Activated T-cell treated with anti-CD3 and anti-CD28 coated beads for 1 hour (primary cell): ENCODE results near the gene TFB2M.
"Not testable (repeated sequence)": the region's sequence is repeated elsewhere in the genome, so short reads cannot be mapped to it uniquely, and the experiment has no call there.

Source experiments
- DNase-seq: peaks from one replicate; pipeline ENCODE4 v3.0.0-alpha.2; 2020; ENCODE audit warnings: low read depth

TFB2M gene

DNA sequence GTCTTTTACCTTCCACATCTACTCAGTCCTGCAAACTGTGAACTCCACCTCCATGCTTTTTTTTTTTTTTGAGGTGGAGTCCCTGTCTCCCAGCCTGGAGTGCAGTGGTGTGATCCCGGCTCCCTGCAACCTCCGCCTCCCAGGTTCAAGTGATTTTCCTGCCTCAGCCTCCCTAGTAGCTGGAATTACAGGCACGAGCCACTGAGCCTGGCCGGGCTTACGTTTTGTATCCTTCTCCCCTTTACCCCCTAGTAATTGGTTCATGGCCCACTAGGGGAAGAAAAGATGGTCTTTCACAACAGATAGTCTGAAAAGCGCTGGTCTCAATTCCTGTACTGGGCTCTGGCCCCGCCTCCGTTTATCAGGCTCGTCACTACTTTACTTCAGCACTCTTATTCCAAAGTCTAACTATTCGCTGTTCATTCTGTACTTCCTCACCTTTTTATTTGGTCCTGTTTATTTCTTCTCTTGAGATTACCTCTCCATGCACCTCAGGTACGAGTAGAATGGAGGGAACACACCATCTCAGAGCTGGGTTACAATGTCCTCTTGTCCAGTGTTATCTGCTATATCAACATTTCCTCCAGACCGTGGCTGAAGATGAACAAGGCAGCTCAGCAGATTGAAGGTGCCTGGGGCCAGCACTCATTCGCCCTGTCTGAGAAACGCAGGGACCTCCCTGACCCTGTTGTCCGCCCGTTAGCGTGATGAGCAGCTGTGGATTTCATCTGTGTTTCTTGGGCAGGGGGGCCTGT lies 16.4 kb upstream of the TFB2M start:
- DNase-seq, result no peak

DNA sequence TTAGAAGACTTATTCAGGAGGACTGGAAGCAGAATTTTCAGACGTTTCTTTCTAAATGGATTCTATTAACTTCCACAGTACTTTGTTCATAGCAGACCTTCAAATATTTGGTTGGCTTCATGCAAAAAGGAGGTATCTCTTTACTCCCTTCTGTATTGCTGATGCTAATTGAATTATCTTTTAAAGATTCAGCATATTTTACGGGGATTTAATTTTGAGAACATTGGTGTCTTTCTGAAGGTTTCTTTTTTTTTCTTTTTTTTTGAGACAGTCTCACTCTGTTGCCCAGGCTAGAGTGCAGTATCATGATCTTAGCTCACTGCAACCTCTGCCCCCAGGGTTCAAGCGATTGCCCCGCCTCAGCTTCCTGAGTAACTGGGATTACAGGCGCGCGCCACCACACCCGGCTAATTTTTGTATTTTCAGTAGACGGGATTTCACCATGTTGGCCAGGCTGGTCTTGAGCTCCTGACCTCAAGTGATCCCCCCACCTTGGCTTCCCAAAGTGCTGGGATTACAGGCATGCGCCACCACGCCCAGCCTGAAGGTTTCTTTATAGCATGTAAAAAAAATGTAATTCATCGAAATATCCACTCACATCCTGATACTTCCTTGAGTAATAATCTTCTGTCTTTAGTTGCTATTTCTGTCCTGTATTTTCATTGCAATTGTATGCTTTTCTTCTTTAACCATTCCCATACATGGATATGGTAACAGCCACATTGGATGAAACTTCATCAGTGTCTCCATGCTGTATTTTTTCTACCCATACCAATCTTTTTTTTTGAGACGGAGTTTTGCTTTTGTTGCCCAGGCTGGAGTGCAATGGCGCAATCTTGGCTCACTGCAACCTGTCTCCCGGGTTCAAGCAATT lies 14.7 kb upstream of the TFB2M start:
- no peak for DNase-seq

DNA sequence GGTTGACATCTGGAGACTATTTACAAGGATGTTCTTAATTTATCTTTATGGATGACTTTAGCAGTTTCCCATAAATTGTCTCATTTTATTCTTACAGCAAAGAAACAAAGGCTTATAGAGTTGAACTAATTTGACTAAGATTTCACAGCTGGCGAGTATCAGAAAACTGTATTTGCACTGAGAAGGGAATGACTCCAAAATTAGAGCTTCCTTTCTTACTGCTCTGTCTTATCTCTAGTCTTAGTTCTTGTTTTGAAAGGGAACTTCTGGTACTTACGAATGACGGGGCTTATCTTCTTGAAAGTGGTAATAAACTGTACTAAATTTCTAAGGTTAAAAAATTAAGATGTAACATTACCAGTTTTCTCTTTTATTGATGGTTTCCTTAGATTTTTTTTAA lies 13.8 kb upstream of the TFB2M start:
- DNase-seq, result no peak

DNA sequence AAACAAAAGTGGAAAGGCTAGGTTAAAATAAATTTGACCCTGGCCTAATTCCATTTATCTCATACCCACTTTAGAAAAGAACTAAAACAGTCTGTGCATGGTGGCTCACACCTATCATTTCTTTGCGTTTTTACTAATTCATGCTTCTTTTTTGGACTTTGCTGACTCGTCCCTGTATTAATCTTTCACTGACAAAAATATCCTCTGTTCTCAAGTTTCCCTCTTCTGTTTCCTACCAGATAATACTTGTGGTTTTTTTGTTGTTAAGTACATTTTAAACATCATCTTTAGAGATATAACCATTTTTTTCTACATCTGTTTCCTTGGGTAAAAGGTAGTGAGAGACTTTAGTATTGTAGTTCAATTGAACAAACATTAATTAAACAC lies 11.7 kb upstream of the TFB2M start:
- DNase-seq, result no peak

DNA sequence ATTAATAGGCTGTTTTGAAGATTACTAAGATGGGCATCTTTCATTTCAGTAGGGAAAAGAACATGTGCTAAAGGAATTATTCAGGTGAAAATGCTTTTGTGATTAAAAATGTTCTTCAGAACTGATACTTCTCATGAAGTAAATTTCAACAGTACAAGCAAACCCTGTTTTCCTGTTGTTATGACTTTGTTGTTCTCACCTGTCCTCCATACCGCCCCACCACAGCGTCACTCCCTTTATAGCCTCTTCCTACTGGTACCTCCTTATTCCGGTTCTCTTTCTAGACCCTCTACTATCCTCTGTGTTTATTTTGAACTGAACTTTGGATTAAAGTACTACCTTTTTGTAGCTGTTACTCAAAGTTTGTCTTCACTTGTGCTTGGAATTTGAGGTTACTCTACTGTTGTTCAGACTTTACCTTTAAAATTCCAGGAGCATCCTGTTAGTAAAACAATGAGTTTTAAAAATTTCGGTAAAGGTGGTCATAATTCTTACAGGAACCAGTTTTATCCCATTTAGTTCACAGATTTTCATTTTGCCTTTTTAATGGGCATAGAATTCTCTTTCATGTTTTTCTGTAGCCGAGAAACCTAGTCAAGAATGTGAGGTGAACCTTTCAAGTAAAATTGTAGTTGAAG lies 11.1 kb upstream of the TFB2M start:
- DNase-seq, result no peak

DNA sequence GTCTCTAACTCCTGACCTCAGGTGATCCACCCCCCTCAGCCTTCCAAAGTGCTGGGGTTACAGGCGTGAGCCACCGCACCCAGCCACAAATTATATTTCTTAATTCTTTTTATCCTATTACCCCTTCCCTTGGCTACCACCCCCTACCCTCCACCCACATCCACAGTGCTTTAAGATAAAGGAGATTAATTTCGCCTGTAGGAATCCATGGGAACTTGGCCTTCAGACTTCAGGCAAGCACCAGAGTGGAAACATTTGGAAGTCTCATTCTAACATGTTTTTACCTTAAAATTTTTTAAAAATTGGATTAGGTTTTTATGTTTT lies 10.6 kb upstream of the TFB2M start:
- DNase-seq, result no peak

DNA sequence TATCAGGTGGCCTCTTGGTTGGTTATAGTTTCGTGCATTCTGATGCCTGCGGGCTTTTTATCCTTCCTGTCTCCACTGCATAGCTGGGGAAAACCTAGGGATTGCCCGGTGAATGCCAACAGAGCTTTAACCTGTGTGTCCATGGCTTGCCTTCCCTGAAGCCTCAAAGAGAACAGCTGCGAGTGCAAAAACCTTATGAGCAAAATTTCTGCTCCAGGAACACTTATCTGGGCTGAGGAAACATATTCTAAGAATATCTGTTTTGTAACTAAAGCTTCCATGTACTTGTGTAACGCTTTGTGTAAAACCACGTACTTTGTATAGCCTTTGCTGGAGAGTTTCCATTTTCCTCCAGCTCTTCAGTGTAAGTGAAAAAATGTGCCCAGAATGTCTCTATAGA lies 7.4 kb upstream of the TFB2M start:
- DNase-seq, result no peak

DNA sequence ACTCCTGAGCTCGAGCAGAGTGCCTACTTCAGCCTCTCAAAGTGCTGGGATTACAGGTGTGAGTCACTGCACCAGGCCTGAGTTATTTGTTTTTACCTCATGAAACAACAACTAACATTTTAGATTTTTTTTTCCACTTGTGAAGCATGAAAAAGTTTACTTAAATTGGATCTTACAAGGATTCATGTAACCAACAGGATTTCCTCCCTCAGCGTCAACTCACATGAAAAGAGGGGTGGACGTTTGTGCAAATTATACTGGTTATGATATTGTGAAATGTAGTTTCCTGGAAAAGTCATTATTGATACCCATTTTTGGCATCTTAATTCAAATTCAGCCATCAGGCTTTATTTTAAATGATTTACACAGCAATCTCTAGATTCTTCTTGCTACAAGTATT lies 6.7 kb upstream of the TFB2M start:
- DNase-seq, result no peak

DNA sequence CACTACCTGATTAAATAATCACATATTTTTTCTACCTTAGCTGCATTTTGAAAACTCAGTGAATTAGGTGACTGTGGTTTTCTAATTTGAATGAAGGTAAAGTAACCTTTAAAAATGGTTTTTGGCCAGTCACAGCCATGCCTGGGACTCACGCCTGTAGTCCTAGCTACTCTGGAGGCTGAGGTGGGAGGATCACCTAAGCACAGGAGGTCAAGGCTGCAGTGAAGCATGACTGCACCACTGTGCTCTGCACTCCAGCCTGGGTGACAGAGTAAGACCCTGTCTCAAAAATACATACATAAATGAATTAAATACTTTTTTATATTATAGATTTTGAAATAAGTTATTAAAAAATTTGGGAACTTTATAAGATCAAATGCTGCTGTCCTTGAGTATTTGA lies 5.9 kb upstream of the TFB2M start:
- no peak for DNase-seq

DNA sequence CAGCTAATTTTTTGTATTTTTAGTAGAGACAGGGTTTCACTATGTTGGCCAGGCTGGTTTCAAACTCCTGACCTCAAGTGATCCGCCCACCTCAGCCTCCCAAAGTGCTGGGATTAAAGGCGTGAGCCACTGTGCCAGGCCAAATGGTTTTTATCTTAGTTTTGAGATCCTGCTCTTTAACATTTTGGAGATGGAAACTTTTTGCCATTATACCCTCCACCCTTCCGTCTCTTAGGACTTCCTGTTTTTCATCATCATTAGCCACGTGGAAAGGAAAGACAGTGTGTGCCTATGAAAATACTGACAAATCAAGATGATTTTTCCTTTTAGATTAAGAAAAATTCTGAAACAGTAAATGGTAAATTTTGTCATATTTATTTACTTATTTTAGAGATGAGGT lies 5.2 kb upstream of the TFB2M start:
- not testable (repeated sequence) for DNase-seq

DNA sequence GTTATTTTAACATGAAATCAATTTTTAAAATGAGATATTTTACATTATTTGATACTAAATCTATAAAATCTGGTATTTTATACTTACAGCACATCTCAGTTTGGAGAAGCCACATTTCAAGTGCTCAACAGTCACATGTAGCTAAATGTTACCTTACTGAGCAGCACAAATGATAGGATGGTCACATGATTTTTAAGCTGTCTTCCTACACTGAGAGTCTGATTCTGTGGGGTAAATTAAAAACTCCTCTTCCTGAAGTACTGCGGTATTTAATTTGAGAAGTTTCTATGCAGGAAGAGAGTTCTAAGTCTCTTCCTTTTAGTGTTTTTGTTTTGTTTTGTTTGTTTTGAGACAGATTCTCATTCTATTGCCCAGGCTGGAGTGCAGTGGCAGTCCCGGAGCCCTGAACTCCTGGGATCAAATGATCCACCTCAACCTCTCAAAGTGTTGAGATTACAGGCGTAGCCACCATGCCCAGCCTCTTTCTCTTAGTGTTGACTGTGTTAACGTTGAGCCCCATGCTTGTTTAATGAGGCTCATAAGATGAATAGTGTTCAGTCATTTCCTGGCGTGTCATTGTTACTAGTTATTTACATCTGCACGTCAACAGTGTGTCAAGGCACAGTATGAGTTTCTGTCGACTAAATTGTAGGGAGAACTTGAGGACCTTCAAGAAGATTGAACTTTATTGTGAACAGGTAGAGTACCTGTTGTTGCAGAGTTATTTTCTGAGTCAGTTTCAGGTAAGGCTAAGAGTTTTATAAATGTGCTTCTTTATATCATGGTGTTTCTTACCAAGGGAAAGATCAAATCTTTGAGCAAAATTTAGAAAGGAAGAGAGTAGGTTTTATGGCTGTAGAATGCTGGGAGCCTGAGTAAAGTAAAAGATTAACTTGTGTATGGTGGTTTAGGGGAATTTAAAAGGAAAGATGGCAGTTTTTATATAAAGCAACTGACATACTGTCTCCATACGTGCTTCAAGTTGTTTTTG lies 3.5 kb upstream of the TFB2M start:
- no peak for DNase-seq

DNA sequence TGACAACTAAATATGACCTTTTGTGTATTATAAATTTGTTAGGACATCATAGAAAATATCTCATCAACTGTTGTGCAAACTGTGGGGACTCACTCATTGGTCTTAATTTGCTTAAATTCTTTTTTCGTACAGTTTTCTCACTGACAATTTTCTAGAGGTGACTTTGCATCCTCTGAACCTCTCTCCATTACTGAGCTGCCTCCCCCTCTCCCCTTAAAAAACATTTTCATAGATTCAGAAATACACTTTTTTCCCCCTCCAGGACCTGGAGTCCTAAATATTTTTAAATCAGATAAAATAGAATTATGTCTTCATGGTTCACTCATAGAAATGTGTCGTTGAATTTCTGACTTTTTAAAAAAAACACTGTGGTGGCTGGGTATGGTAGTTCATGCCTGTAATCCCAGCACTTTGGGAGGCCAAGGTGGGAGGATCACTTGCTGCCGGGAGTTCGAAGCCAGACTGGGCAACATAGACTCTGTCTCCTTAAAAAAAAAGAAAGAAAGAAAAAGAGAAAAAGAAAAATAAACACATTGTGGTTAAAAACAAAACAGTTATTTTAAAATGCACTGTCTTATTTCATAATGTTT lies 1.7 kb upstream of the TFB2M start:
- no peak for DNase-seq

DNA sequence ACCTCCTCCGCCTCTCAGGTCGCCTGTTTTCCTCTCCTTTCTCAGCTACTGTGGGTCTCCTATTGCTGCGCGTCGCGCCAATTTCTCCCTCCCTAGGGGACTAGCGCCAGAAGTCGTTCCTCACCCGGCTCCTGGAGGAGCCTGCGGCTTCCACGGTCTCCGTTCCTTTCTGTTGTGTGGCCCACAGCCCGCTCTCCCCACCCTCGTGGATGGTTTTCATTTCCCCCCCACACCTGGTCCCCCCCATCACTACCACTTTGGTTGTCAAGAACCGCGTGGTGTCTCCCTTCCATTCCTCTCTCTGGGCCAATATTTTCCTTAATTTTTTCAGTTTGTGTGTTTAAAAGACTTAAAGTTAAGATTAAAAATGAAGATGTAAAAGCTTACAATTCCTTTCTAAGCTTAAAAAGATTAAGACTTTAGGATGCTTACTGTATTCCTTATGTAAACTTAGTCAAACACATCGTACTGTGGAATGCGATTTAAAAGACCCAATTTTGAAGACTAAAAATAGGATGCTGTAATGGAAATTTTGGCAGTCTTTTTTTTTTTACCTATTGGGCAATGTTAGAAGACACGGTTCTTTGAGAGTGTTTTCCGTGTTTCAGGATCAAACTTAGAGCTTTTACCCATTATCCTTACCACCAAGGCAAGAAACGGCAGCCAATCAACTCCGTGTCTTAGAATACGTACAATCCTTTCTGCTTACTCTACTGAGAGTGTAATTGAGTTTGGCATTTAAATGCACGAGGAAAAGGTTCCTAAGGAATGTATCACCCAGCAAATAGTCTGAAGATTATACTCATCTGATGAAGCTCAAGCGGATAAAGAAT lies 968 bp upstream of the TFB2M start:
- no peak for DNase-seq

DNA sequence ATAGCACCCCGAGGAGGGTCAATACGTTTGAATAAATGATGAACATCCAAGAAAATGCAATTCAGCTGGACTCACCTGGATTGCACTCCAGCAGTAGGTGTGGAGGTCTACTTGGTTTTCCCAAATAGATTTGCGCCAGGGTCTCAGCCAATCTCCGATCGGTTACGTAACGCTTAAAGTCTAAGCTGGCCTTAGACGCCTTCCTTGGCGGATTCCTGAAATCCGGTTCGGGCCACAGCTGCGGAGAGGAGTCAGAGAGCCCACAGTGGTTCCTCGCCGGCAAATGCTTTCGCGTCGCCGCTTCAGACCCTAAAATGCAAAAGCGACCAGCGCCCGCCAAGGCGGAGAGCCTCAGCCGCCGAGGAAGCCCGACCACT lies 322 bp downstream of the TFB2M start:
- DNase-seq, result no peak

DNA sequence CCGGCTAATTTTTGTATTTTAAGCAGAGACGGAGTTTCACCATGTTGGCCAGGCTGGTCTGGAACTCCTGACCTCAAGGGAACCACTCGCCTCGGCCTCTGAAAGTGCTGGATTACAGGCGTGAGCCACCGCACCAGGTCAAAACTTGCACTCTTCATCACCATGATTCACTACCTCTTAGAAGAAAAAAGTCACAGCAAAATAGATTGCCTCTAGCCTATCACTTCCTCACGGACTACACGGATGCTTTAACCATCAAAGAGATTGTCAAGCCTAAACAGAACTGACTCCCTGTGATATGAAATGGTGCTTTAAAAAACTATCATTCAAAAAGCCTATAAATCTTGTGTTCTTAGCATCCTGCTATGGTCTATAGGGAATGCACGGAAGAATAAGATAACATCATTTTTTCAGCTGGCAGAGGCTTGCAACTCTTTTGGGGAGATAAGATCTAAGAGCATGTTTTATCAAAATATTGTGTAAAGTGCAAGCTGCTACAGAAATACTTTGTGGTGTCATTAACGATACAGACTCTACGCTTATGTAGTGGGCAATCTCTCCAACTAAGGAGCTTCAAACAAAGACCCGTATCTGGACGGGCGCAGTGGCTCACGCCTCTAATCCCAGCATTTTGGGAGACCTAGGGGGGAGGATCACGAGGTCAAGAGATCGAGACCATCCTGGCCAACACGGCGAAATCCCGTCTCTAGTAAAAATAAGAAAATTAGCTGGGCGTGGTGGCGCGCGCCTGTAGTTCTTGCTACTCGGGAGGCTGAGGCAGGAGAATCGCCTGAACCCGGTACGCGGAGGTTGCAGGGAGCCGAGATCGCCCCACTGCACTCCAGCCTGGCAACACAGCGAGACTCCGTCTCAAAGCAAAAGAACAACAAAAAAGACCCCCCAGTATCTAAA lies 966 bp downstream of the TFB2M start:
- DNase-seq, result no peak

DNA sequence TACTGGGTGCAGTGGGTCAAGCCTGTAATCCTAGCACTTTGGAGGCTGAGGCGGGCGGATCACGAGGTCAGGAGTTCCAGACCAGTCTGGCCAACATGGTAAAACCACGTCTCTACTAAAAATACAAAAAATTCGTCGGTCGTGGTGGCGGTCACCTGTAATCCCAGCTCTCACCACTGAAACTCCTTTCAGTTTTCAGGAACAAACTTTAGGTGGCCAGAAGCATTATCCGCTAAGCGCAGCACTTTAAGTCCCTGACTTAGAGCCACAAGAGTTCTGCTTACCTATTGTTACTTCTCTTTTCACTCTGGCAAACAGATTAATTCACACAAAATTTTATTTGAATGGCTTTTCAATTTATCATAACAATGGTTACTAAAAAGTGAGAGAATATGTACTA lies 5.2 kb downstream of the TFB2M start:
- DNase-seq, result not testable (repeated sequence)

DNA sequence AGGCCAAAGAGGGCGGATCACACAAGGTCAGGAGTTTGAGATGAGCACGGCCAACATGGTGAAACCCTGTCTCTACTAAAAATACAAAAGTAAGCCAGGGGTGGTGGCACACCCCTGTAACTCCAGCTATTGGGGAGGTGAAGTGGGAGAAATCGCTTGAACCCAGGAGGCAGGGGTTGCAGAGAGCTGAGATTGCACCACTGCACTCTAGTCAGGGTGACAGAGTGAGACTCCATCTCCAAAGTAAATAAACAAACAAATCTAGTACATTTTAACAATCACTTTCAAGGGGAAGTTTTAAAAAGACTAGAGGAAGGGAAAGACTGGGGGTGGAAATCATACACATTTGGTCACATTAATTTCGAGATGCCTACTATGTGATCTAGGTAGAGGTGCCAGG lies 6.8 kb downstream of the TFB2M start:
- no peak for DNase-seq

DNA sequence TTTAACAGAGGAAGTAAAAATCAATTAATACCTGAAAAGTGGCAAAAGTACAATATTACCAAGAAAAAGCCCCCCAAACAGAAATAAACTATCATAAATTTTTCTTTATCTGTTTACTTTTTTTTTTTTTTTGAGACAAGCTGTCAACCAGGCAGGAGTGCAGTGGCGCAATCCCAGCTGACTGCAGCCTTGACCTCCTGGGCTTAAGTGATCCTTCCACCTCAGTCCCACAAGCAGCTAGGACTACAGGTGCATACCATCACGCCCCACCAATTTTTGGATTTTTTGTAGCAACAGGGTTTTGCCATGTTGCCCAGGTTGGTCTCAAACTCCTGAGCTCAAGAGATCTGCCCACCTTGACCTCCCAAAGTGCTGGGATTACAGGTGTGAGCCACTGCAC lies 8.0 kb downstream of the TFB2M start:
- no peak for DNase-seq

DNA sequence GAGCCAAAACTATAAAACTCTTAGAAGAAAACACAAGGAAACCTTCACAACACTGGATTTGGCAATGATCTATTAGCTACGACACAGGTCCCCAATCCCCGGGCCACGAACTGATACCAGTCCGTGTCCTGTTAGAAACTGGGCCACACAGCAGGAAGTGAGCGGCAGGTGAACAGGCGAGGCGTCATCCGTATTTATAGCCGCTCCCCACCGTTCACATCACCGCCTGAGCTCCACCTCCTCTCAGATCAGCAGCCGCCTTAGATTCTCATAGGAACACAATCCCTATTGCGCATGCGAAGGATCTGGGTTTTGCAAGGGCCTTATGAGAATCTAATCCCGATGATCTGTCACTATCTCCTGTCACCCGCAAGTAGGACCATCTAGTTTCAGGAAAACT lies 11.9 kb downstream of the TFB2M start:
- no peak for DNase-seq

DNA sequence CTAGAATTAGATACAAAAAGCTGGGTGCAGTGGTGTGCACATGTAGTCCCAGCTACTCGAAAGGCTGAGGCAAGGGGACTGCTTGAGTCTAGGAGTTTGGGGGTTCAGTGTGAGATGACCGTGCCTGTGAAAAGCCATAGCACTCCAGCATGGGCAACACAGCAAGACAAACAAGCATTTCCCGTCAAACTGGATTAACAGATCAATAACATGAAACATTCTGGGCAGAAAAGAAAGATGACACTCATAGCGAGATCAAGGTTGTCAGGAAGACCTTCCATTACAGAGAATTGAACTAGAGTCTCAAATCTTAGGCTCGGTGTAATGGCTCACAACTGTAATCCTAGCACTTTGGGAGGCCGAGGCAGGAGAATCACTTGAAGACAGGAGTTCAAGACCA lies 14.0 kb downstream of the TFB2M start:
- no peak for DNase-seq
